Stimulated activated memory B cell treated with anti-CD40 and anti-IgM and Interleukin-4, amounts not matched to agents 10 μg/mL and 1 μg/mL and 100 μg/mL, for 72 hours (primary cell): Measurements from ENCODE around the gene RASAL2.
"Not testable (repeated sequence)": the region's sequence is repeated elsewhere in the genome, so short reads cannot be mapped to it uniquely, and the experiment has no call there.

Experiments used
- ATAC-seq: fragments of 150-1000 bp; cut with Tn5 transposase; 2 replicates; pipeline ENCODE4 v1.10.0; 2021
- H3K27ac Mint-ChIP-seq: one replicate; pipeline ENCODE4 v1.8.0; 2022; ENCODE audit warnings: mild to moderate bottlenecking, mixed read lengths
- H3K27me3 Mint-ChIP-seq: one replicate; pipeline ENCODE4 v1.8.0; 2022; ENCODE audit warnings: mixed read lengths
- H3K36me3 Mint-ChIP-seq: one replicate; pipeline ENCODE4 v1.8.0; 2022; ENCODE audit warnings: mixed read lengths
- H3K4me1 Mint-ChIP-seq: one replicate; pipeline ENCODE4 v1.8.0; 2022; ENCODE audit warnings: mixed read lengths
- H3K4me3 Mint-ChIP-seq: one replicate; pipeline ENCODE4 v1.8.0; 2022; ENCODE audit warnings: mild to moderate bottlenecking, moderate library complexity, mixed read lengths
- H3K9me3 Mint-ChIP-seq: one replicate; pipeline ENCODE4 v1.8.0; 2022; ENCODE audit warnings: mixed read lengths

RASAL2 gene

GRCh38 chr1:178493301-178493741 is 399.4 kb downstream of the RASAL2 start:
- Mint-ChIP-seq H3K27me3 (peaks cover 6% of the 10 kb centered on the region), H3K27ac (no peak overlapping the region), H3K36me3 (no peaks in the 10 kb centered on the region), H3K4me3 (no peak overlapping the region), H3K4me1 (no peaks in the 10 kb centered on the region), H3K9me3 (no peaks in the 10 kb centered on the region)
- ATAC-seq: no peak

- Mint-ChIP-seq H3K36me3 (no peaks in the 10 kb centered on the region), H3K27me3 (no peaks in the 10 kb centered on the region), H3K4me1 (no peaks in the 10 kb centered on the region), H3K9me3 (no peaks in the 10 kb centered on the region), H3K27ac (no peak overlapping the region), H3K4me3 (no peak overlapping the region)
- no peak for ATAC-seq
These were observed 400.7 kb downstream of the RASAL2 start for GRCh38 chr1:178494569-178494971.

GRCh38 chr1:178495158-178495557 is 401.3 kb downstream of the RASAL2 start:
- Mint-ChIP-seq H3K9me3 (no peaks in the 10 kb centered on the region), H3K4me3 (no peak overlapping the region), H3K27ac (no peak overlapping the region), H3K4me1 (no peaks in the 10 kb centered on the region), H3K27me3 (no peaks in the 10 kb centered on the region), H3K36me3 (no peaks in the 10 kb centered on the region)
- ATAC-seq: no peak

- Mint-ChIP-seq H3K27ac (no peak overlapping the region), H3K27me3 (no peaks in the 10 kb centered on the region), H3K36me3 (no peaks in the 10 kb centered on the region), H3K9me3 (no peaks in the 10 kb centered on the region), H3K4me3 (no peak overlapping the region), H3K4me1 (no peaks in the 10 kb centered on the region)
- no peak for ATAC-seq
These were observed 402.0 kb downstream of the RASAL2 start for GRCh38 chr1:178495741-178496409.

DNA sequence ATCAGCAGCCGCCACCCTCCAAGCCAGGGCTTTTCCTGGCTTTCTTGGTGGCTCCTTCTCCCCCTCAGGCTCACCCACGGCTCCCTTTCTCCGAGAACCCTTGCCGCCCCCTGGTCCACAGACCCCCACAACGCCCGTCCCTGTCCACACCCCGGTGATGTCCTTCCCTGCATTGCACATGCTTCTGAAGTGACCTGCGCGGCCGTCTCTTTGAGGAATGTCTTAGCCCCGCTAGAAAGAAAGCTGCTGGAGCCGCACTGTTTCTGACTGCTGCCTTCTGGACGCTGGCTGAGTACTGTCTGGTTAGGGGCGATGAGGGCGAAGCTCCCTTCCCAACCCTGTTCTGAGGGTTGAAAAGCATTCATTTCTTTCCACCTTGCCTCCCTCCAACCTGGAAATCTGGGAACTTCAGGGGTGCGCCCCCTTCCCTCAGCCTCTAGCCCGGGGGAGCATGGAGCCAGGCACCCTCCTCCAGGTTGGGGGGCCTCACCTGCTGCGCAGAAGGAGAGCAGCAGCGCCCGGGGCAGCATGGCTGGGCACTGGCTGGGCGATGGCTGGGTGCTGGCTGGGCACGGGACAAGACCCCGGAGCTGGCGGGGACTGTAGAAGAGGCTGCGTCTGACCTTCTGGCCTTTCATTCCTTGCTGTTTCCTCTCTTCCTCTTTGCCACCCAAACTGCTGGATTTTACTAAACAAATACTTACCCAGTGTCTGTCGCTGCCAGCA is 402.7 kb downstream of the RASAL2 start, which contains the start of gene CLEC20A:
CLEC20A (minus strand) TSS at position 555 of the 726 bp plus-strand sequence; CDS start at position 530, 25 bp downstream.
- no peak for ATAC-seq
- Mint-ChIP-seq H3K27me3 (peaks cover under 1% of the 10 kb centered on the region), H3K36me3 (no peaks in the 10 kb centered on the region), H3K27ac (no peak within 1 kb of the TSS), H3K4me1 (no peaks in the 10 kb centered on the region), H3K9me3 (no peaks in the 10 kb centered on the region), H3K4me3 (no peak within 1 kb of the TSS)

DNA sequence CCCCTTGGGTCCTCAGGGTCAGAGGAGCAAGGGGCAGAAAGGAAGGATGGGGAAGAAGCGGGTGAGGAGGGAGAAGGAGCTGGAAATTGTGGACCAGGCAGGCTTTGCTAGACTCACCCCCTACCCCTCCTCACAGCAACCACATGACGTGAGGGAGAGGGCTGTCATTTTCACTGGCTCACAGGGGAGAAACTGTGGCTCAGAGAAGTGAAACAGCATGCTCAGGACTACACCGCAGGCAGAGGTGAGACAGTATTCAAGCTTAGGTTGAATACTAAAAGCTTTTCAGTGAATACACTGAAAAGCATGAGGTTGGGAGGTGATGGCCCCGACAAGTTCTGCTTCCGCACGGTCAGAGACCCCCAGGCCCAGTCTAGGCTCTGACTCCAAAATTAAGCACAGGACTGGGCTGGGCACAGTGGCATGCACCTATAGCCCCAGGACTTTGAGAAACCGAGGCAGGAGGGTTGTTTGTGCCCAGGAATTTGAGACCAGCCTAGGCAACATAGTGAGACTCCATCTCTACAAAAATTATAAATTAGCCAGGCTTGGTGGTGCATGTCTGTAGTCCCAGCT is 404.1 kb downstream of the RASAL2 start:
- Mint-ChIP-seq H3K4me1 (no peaks in the 10 kb centered on the region), H3K4me3 (no peak overlapping the region), H3K27ac (no peak overlapping the region), H3K9me3 (no peaks in the 10 kb centered on the region), H3K36me3 (no peaks in the 10 kb centered on the region), H3K27me3 (peaks cover 15% of the 10 kb centered on the region)
- ATAC-seq: no peak

DNA sequence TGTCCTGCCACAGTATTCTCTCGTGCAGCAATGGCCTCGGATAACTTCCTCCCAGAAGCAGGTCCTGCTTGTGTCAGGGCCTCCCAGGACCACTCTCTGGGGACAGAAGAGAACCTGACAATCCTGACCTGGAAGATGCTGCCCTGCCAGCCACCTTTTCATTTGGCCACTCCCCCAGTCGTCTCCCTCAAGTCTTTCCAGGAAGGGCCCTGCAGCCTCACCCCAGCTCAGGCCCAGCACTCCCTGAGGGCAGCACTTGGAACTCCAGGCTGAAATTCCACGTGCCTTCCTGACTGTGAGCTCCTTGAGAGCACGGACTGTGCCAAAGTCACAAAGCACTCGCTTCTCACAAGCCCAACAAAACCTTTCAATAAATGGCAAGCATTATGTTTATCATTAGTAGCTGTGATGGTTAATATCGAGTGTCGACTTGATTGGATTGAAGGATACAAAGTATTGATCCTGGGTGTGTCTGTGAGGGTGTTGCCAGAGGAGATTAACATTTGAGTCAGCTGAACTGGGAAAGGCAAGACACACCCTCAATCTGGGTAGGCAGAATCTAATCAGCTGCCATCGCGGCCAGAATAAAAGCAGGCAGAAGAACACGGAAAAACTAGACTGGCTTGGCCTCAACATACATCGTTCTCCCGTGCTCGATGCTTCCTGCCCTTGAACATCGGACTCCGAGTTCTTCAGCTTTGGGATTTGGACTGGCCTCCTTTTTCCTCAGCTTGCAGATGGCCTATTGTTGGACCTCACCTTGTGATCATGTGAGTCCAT is 405.2 kb downstream of the RASAL2 start:
- Mint-ChIP-seq H3K27me3 (peaks cover 26% of the 10 kb centered on the region), H3K36me3 (no peaks in the 10 kb centered on the region), H3K4me1 (no peaks in the 10 kb centered on the region), H3K9me3 (no peaks in the 10 kb centered on the region), H3K4me3 (no peak overlapping the region), H3K27ac (no peak overlapping the region)
- no peak for ATAC-seq

GRCh38 chr1:178500091-178500770 is 406.3 kb downstream of the RASAL2 start:
- no peaks in the 10 kb centered on the region for H3K36me3 Mint-ChIP-seq
- no peaks in the 10 kb centered on the region for H3K9me3 Mint-ChIP-seq
- H3K27ac Mint-ChIP-seq: no peak overlapping the region
- H3K4me3 Mint-ChIP-seq: no peak overlapping the region
- H3K4me1 Mint-ChIP-seq: no peaks in the 10 kb centered on the region
- no peak for ATAC-seq
- peaks cover 31% of the 10 kb centered on the region for H3K27me3 Mint-ChIP-seq

GRCh38 chr1:178500936-178501554 is 407.1 kb downstream of the RASAL2 start:
- no peak overlapping the region for H3K4me3 Mint-ChIP-seq
- no peaks in the 10 kb centered on the region for H3K9me3 Mint-ChIP-seq
- no peaks in the 10 kb centered on the region for H3K36me3 Mint-ChIP-seq
- no peaks in the 10 kb centered on the region for H3K4me1 Mint-ChIP-seq
- no peak for ATAC-seq
- peaks cover 31% of the 10 kb centered on the region for H3K27me3 Mint-ChIP-seq
- H3K27ac Mint-ChIP-seq: no peak overlapping the region

DNA sequence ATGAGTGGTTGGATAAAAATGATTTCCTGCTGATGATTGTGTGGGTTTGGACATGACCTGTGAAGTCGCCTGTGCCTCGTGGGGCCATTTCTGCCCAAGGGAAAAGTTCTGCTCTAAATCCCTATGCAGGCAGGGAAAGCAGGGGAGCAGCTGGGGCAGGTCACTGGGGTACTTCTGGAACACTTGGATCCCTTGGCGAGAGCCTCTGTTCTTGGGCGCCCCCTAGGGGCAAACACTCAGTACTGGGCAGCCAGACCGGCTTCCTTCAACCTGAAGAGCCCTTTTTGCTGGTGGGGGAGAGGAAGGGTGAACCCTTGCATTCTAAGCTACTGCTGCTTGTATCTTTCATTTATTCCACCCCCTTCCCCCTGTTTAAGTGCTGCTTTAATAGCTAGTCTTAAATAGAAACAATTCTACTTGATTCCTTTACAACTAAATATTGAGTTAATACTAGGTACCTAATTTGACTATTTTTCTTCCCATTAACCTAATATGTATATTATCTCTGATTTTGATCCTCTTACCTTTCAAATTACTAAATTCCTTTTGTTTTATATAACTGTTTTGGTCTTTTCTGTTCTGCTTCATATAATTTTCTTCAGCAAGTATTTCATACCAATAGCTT is 407.9 kb downstream of the RASAL2 start:
- ATAC-seq: peak; percentile 74
- Mint-ChIP-seq H3K27me3 (peaks cover 31% of the 10 kb centered on the region), H3K36me3 (no peaks in the 10 kb centered on the region), H3K27ac (no peak overlapping the region), H3K9me3 (no peaks in the 10 kb centered on the region), H3K4me3 (no peak overlapping the region), H3K4me1 (no peaks in the 10 kb centered on the region)

DNA sequence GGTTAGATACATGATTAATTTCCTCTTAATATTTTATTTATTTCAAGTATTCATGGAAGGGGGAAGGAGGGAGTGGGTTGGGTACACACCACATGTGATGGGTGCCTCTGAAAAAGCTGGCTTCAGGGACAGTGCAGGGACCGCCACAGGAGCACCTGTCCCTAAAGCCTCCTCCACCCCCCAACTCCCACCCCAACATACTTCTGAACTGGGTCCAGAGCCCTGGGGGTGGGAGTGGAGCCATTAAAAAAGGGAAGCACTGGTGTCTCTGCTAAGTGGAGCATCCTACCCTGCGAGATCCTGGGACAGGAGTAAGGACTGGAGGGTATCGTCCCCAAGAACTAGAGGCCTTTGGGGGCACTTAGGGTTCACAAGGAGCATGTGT is 408.4 kb downstream of the RASAL2 start:
- Mint-ChIP-seq H3K27ac (no peak overlapping the region), H3K4me3 (no peak overlapping the region), H3K36me3 (no peaks in the 10 kb centered on the region), H3K27me3 (peaks cover 31% of the 10 kb centered on the region), H3K9me3 (no peaks in the 10 kb centered on the region), H3K4me1 (no peaks in the 10 kb centered on the region)
- no peak for ATAC-seq

DNA sequence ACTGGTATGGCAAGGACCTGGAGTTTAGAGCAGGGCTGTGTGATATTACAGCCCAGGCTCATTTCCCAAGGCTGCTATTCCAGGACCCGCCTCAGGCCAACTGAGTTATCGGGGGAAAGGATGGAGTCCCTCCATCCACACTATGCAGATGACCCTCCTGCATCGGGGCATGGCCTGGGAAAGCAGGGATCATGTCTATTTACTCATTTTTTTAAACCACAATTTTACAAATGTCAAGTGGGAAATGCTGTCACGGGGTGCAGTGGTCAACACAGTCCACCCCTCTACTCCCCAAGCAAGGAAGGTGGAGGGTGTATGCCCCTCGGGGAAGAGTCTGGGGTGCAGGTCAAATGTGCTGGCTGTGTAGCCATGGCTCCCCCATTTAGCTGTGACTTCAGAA is 409.0 kb downstream of the RASAL2 start:
- Mint-ChIP-seq H3K27ac (no peak overlapping the region), H3K4me1 (no peaks in the 10 kb centered on the region), H3K27me3 (peaks cover 31% of the 10 kb centered on the region), H3K4me3 (no peak overlapping the region), H3K9me3 (no peaks in the 10 kb centered on the region), H3K36me3 (no peaks in the 10 kb centered on the region)
- ATAC-seq: no peak

GRCh38 chr1:178503316-178503715 is 409.4 kb downstream of the RASAL2 start:
- not testable (repeated sequence) for ATAC-seq, H3K36me3 Mint-ChIP-seq, H3K4me1 Mint-ChIP-seq, H3K9me3 Mint-ChIP-seq, H3K4me3 Mint-ChIP-seq, H3K27ac Mint-ChIP-seq
- peaks cover 31% of the 10 kb centered on the region for H3K27me3 Mint-ChIP-seq

- Mint-ChIP-seq H3K36me3 (no peaks in the 10 kb centered on the region), H3K4me3 (no peak overlapping the region), H3K4me1 (no peaks in the 10 kb centered on the region), H3K27me3 (peaks cover 31% of the 10 kb centered on the region), H3K27ac (no peak overlapping the region), H3K9me3 (no peaks in the 10 kb centered on the region)
- no peak for ATAC-seq
These were observed 409.9 kb downstream of the RASAL2 start for GRCh38 chr1:178503849-178504248.
